Anterior cingulate cortex (tissue), 58 donors: Measurements from ENCODE around the gene XAGE2.

Experiments
- DNase-seq, 58 donors: peaks; one replicate each; lab custom pipeline; 2025; lab: John Stamatoyannopoulos, UW

The XAGE2 gene

GRCh38 chrX:52422884-52423283, 54.1 kb downstream of the XAGE2 start:
- DNase-seq: no peak

GRCh38 chrX:52424656-52425055, 55.8 kb downstream of the XAGE2 start:
- no peak for DNase-seq
